Fibroblast of peridontal ligament (primary cell): ENCODE data around the gene ZC3H4.

Experiments used
- DNase-seq: peaks from one replicate; pipeline ENCODE4 v3.0.0-alpha.2; 2010; ENCODE audit errors: extremely low read depth

Gene ZC3H4

DNA sequence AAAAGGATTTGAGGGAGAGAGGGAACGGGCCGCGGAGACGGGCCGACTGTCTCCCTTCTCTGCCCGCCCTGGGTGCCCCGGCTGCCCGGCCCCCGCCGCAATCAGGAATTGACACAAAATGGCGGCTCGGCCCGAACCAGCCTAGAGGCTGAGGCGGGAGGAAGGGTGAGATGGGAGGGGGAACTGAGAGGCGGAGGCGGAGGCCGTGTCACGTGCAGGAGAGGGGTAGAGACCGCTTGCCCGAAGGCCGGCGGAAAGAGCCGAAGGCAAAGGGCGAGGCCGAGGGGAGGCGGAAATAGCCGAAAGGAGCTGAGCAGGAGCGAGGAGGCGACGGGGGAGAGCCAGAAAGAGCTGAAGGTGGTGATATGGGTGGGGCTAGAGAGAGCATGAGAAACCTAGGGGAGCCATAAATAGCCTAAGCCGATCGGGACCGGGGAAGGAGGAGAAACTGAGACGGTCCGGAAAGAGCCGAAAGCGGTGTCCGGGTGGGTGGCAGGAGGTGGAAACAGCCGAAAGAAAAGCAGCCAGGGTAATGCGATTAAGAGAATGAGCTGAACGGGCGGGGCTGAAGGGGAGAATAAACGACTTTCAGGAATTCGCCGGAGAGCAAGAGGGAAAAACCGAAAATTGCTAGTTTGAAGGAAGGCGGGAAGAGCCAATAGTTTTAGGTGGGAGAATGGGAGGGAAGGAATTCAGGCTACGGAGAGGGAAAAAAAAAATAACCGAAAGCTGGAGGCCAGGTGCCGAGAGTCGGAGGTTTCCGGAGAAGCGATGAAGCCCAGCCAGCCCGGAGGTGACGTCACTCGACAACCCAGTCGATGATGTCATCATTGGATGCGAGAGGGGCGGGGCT lies at the start of gene ZC3H4:
Gene ZC3H4 (minus strand): TSS at position 780 of the 853 bp plus-strand sequence. CDS start 1,192 bp downstream, outside the sequence.
- peak; percentile 98 for DNase-seq

DNA sequence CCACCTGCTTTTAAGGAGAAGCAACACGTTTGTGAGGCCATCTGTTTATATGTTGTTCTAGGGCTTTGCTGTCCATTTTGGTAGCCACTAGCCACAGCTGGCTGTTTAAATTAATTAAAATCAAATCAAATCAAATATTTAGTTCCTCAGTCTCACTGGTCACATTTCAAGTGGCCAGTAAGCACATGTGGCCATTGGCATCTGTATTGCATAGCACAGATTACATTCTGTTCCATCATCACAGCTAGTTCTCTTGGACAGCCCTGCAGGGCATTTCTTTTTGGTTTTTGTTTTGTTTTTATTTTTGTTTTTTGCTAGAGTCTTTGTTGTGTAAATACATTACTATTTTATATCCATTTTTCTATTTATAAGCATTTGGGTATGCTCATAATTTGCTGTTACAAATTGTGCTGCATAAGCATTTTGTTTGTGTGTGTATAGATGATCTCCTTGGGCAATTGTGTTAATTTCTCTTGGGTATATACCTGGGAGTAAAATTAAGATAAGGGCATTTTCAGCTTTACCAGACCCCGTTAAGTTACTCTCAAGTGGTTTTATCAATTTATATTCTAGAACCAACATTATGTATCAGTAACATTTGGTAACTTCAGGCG lies 48.4 kb upstream of the ZC3H4 start:
- peak; percentile 56 for DNase-seq

DNA sequence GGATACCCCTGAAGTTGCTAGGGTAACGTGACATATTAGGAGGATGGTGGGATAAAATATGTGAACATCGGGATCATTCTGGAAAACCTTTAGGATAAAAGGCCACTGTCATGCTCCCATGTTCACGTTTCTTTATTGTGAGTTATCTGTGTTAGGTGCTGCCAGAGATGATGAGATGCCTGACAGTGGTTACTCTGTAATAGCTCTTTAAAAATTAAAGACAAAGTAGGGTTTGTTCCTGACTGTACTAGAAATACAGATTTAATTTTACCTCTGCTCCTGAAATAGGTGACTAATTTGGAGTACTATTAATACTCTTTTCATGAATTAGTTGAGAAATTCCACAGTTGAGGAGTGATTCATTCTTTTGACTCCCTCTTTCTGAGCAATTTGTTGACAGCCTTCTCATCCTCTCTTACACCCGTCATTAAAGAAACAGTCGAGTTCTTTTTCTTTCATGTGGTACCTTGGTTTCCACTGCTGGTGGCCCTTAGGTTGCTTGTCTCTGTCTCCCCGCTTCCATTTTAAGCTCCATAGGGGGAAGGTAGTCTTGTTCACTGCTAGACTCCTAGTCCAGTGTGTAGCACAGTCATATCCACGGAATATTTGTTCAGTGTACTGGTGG lies 45.4 kb upstream of the ZC3H4 start:
- no peak for DNase-seq

DNA sequence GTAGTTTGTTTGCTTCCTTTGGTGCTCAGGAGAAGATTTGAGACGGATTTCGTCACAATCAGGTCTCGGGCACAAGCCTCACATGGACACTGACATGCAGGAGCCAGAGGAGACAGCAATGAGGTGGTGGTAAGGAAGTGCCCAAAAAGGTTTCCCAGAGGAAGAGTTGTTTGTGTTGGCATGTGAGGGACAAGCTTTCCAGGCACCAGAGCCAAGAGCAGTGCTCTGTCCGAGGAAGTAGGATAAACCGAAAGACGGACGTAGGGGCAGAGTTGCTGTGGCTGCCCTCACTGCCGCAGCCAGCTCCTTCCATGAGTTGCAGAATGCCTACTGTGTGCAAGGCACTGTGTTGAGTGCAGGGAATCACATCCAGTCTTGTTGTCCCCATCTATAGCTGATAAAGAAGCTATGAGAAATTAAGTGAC lies 44.8 kb upstream of the ZC3H4 start:
- DNase-seq, result no peak

DNA sequence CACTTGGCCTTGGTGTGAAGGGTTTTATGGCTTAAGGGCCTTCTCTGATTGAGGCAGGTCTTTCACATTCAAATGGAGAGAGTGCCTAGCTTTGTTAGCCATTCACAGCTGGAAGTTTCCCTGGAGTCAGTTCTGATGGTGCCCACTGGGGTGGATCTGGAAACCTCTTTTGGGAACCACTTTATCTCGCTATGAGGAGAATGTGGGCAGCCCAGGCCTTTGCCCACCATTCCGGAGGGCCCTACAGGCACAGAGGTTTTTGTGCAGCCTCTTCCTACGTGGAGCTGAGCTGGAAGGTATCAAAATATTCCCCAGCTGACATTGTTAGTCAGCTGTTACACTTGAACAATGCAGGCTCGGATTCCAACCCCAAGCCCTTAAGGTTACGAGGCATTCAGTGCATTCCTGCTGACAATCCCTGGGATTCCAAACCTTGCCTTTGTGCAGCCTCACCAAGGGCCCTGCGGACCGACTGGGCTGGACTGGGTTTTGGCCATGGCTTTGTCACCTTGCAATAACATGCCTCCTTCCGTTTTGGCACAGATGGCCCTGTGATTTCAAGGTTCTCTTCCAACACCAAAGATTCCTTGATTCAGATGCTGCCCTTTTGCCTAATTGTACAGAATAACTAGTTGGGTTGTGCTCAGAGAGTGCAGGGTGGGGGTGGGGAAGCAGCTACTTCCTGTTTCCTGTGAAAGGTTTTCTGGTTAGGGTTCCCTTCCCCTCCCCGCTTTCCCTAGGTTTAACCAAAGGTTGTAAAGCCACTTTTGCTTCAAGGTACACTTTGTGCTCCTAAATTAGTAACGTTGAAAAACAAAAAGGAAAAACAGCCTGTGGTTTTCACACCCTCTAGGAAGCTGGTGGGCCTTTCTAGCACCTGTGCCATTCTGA lies 44.1 kb upstream of the ZC3H4 start:
- DNase-seq, result peak; percentile 39

DNA sequence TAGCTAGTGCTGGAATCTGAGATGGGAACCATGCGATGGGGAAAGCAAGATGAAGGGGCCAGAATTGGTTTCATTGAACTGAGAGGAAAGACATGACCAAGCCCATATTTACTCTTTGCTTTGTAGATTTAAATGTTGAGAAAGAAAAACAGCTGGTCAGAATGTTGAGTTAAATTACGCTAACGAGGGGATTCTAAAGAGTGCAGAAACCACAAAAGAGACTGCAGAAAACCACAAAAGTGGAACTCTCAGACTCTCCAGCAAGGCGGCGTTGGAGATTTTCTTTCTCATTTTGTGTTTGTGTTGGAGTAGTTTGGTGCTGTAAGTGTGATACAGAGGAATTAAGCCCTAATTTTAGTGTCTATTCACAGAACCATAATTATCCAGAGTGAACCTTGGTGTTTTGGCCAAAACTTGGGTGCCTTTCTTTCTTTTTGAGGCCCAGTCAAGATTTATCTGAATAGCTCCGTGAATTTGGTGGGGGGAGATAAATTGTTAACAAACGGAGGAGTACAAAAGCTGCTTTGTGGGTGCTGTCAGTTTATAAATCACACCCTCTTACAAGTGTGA lies 43.4 kb upstream of the ZC3H4 start:
- DNase-seq, result peak; percentile 73

DNA sequence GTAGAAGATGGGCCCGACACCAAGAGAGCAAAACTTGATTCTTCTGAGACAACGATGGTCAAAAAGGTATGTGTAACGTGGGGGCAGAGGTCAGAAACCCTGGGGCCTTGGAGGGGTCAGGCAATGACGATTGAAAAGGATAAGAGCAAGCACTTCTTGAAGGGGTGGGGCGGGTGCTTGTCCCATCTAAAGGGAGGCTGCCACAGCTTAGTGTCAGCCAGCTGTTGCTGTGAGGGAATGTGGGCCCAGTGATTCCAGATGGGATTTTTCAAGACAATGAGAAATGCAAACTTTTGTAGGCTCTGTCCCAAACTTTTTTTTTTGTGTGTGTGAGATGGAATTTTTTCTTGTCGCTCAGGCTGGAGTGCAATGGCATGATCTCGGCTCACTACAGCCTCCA lies 41.6 kb upstream of the ZC3H4 start:
- DNase-seq, result peak; percentile 35

DNA sequence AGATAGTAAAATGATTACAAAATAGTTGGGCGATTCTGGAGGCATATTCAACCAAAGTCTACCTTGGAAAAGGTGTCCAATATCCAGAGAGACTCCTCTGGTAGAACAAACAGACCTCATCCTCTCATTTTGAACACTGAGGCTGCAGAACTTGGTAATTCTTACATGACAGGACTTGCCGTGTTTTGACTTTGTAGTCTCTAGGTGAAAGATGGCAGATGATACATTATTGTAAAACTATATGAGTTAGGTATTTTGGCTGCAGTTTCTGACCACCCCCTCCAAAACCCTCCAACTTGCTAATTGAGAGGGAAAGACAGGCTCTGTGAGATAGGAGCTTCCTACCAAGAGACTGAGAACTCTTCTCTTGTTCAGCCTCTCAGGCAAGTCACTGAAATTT lies 39.7 kb upstream of the ZC3H4 start:
- no peak for DNase-seq

DNA sequence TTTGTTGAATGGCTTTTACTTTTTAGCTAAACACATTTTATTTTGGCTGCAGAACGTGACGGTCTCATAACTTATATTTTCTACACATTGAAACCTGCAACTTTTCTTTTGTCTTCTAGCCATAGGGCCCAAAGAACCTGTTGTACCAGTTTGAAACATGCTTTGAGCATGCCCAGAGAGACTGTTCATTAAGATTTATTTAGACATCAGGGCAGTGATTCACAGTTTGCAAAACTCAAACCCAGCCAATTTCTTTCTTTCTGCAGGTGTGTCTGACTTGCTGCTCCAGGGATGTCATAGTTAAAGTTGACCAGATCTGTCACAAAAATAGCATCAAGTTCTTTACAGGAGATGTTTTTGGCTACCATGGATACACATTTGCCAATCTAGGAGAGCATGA lies 39.1 kb upstream of the ZC3H4 start:
- DNase-seq, result no peak

DNA sequence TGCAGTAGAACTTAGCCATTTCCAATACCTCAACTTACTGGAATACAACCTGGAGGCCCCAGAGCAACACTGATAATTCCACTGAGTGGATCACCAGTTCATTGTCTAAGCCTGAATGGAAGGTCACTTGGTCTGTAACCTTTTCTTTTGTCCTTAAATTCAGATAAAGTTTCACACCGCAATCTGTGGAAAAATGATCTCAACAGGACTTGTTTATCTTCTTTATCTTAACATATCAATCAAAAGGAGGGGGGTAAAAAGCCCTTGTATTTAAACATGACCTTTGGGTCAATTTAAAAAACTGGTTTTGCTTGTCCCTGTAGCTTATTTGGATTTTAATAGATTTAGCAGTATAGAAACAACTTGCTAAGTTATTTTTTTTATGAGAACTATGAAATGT lies 38.6 kb upstream of the ZC3H4 start:
- DNase-seq, result no peak

DNA sequence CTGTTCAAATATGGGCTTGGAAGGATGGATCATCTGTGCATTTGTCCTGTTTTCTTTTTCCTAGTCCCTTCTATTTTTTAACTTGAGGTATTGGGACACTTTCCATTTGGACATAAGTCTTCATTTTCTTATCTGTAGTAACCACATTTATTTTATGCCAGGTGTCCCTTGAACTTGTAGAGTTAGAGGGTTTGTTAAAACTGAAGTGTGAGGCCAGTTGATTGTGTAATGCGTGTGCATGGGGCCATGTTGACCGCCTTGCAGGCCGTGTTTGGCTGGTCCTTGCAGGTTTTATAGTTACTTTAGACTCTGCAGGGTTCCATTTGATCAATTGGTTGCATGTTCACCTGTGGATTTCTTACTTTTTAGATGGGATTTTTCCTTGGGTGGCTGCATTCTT lies 38.1 kb upstream of the ZC3H4 start:
- DNase-seq, result no peak

DNA sequence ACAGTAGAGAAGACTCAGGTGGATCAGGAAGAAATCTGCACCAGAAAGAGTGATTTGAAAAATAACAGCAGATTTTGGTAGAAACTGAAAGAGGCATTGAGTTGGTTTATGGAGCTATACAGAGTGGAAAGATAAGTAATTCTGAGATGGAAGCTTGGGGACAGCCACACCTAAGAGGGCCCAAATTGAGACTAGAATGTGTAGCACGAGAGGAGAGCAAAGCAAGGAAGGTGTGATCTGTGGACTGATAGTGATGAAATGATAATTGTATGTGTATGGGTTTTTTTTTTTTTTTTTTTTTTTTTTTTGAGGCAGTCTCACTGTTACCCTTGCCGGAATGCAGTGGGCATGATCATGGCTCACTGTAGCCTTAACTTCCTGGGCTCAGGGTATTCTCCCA lies 33.3 kb upstream of the ZC3H4 start:
- DNase-seq, result no peak

DNA sequence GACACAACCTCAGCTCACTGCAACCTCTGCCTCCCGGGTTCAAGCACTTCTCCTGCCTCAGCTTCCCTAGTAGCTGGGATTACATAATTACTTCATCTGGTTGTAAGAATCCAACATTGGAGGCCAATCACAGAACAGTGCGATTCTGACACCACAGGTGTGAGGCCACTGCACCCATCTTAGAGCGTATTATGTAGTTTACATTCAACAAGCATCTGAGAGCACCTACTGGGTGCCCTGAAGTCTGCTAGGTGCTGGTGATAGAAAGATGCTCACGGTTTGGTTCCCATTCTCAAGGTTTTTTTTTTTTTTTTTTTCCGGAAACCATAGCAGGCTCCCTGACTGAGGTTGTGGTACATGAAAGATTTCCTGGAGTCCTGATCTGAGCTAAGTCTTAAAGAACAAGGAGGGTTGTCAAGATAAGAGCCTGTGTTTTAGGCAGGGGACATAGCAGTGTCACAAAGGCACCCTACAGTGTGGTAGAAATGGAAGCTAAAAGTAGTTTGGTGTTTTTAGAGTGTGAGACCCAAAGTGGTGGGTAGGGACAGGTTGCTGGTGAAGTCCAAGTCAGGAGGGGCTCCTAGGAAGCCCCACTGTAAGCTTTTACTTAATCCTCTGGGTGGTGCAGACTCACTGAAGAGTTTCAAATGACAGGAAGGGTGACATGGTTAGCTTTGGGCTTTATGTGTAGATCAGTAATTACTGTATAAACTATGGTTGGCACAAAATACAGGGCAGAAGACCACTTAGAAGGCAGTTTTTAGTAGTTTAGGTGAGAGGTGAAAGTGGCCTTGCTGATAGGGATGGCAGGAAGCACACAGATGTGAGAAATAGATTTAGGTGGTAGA lies 32.3 kb upstream of the ZC3H4 start:
- DNase-seq, result no peak

DNA sequence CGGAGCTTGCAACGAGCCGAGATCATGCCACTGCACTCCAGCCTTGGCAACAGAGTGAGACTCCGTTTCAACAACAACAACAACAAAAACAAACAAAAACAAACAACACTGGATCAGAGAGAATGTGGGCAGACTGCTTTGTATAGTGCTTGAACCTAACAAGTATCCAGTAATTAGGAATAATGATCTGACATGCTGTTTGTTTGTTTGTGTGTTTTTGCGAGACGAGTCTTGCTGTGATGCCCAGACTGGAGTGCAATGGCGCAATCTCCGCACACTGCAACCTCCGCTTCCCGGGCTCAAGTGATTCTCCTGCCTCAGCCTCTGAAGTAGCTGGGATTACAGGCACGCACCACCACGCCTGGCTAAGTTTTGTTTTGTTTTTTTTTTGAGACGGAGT lies 31.1 kb upstream of the ZC3H4 start:
- DNase-seq, result no peak

DNA sequence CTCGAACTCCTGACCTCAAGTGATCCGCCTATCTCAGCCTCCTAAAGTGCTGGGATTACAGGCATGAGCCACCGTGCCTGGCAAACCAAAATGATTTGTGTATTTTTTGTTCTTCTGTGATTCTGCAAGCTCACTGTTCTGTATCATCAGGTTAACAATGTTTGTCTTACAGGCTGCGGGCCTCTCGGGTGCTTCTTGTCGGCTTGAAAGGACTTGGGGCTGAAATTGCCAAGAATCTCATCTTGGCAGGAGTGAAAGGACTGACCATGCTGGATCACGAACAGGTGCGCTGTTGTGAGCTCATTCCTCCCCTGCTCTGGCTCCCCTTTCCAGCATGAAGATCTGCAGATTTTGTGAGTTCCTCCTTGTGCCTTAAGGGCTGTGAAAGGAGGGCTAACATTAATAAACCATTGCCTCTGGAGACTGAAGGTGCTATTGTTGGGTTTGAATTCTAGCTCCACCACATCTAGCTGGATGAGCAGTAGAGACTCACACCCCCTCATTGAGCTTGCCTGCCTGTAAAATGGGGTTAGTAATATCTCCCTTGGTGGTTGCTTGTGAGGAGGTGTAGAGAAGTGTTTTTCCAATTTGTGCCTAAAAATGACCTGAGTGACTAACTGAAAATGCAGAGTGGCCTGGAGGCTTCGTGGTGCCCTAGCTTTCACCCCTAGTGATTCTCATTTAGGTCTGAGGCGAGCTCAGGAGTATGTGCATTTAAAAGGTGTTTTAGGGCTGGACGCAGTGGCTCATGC lies 29.9 kb upstream of the ZC3H4 start:
- DNase-seq, result no peak

DNA sequence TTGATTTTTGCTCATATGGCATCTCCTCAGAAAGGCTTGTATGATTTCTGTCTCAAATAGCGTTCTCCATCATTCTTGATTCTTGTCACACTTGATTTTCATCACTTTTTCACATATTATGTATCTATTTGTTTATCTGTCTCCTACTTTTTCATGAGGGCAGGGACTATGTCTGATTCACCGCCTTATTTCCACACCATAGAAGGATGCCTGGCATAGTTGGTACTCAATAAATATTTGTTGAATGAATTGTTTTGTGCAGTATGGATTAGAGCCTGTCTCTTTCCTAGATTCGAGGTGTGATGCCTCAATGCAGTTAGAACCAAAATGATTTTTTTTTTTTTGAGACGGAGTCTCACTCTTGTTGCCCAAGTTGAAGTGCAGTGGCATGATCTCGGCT lies 29.2 kb upstream of the ZC3H4 start:
- no peak for DNase-seq

DNA sequence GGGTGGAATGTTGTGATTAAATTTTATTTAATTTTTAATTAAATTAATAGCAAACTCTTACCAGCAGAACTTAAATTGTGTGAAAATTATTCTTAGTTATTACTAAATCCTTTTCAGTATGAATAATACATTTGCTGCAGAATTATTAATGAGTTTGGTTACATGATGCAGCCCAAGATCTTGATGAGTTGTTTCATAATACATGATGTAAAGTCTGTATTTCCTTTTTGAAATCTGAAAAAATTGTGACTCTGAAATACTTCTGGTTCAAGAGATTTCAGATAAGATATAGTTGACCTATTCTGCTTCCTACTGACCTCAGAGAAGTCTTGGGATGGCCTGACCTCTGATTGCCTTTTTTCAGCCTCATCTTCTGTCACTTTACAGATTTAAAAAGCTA lies 28.1 kb upstream of the ZC3H4 start:
- DNase-seq, result no peak

DNA sequence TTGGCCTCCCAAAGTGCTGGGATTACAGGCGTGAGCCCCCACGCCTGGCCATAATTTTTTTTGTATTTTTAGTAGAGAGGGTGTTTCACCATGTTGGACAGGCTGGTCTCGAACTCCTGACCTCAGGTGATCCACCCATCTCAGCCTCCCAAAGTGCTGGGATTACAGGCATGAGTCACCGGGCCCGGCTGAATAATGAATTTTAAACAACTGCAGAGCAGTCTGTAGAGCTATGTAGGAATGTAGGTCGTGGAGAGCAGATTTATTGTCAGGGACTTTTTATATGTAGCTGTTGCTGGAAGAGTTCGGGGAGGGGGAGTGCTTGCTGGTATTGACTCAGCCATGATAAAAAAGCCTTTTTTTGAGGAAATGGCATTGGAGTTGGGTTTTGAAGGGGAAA lies 27.7 kb upstream of the ZC3H4 start:
- peak; percentile 53 for DNase-seq

DNA sequence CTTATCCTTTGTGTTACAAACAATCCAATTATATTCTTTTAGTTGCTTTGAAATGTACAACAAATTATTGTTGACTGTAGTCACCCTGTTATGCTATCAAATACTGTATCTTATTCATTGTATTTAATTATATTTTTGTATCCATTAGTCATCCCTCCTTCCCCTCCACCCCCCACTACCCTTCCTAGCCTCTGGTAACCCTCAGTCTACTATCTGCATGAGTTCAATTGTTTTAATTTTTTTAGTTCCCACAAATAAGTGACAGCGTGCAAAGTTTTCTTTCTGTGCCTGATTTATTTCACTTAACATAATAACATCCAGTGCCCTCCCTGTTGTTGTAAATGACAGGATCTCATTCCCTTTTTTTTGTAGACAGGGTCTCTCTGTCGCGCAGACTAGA lies 21.6 kb upstream of the ZC3H4 start:
- no peak for DNase-seq

DNA sequence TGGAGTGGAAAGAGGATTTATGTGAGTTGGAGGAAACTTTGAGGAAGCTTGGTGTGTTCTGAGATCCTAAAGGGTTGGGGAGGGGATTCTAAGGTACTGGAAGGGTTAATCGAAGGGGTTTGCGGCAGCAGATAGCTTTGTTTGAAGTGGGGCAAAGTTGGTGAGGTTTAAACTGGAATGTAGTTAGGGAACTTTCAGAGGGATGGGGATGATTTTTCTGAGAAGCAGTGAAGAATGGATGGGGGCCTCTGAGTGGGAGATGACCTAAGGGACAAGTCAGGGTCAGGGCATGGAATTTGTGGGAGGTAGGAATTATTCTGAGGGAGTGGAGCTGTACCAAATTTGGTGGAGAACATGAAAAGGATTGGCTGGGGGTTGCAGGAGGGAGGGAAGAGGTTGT lies 21.0 kb upstream of the ZC3H4 start:
- DNase-seq, result no peak
